Measurements from ENCODE around the gene SERPINB12. TPM values are rescaled to one million over a fixed set of nuclear protein-coding genes. Genes with fewer than 3 reads are reported as not detected.
A peak's percentile ranks its signal among the peaks of the same experiment; 100 is the strongest.

Gene SERPINB12
- total RNA-seq, 1 experiment from 2014 or later, result not detected

GRCh38 chr18:63534615-63535014, 7.6 kb upstream of the SERPINB12 start:
- in situ Hi-C loops (cut with HindIII; ENCODE audit: low pct_unique_long_range_greater_than_20kb, low sequenced_read_pairs), result no loop called here
- DNase-seq (ENCODE audit: low read depth, low spot score), result no peak

DNA sequence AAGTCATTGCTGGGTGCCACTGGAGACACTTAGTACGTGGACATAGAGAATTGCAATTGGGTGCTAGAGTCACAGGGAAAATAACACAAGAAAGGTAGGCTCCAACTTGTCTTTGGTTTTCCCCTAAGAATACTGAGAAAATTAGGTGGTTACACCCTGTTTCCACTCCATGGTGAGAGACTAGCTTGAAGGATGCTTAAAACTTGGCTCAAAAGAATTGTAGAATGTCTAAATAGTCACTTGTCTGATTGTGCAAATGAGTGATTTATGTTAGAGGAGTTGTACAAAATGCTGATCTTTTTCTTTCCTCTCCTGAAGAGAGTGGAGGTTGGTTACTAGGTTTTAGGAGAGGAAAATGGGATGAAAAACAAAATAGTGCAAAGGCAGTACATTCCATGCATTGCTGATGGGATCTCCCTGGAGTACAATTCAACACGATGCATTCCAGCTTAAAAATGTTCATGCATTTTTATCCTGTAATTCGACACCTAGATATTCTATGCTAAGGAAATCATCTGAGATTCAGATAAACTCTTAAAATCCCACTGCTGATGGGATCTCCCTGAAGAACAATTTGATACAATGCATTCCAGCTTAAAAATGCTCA, 2.2 kb upstream of the SERPINB12 start:
- in situ Hi-C loops (cut with HindIII; ENCODE audit: low pct_unique_long_range_greater_than_20kb, low sequenced_read_pairs), result no loop called here

GRCh38 chr18:63544017-63544416, 1.8 kb downstream of the SERPINB12 start:
- DNase-seq (ENCODE audit: low read depth, low spot score), result no peak
- in situ Hi-C loops (cut with HindIII; ENCODE audit: low pct_unique_long_range_greater_than_20kb, low sequenced_read_pairs), result no loop called here

More for the DNA sequence above, 2.2 kb upstream of the SERPINB12 start:
- no peak for DNase-seq (ENCODE audit: low read depth, low spot score)

DNA sequence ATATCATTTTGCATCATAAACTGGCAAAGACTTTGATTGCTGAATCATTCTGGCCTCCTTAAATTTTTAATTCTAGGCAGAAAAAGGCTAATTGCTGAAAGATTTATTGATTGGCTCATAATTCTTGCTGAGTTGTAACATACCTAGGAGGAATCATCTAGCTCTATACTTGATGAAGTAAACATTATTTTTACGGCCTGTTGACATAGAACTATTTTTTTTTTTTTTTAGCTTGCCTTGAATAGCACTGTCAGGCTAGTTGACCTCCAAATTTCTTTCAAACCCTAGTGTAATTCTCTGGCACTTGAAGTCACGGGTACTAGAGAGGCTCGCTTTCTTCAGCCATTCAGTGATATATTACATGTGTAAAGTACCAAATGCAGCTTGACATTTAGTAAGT, 2.8 kb downstream of the SERPINB12 start:
- no peak for DNase-seq (ENCODE audit: low read depth, low spot score)
- in situ Hi-C loops (cut with HindIII; ENCODE audit: low pct_unique_long_range_greater_than_20kb, low sequenced_read_pairs), result no loop called here

DNA sequence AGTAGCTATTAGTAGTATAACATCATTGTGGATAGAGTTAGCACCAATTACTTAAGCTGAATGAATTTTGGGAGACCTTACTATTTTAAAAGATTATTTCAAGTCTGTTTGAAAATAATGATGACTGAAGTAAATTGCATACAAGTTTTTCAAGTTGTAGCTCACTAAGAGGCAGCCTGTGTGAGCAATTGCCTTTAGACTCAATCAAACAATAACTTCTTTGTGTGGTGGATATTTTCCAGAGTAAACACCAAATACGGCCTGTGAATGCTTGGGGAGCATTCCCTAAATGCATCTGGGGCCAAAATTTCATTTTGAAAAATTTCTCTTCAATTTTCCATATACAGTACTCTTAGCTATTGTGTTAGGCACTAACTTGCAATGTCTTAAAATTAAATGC, 7.9 kb downstream of the SERPINB12 start:
- peak; percentile 13 for DNase-seq (ENCODE audit: low read depth, low spot score)
- in situ Hi-C loops (cut with HindIII; ENCODE audit: low pct_unique_long_range_greater_than_20kb, low sequenced_read_pairs), result no loop called here

- in situ Hi-C loops (cut with HindIII; ENCODE audit: low pct_unique_long_range_greater_than_20kb, low sequenced_read_pairs), result no loop called here
- DNase-seq (ENCODE audit: low read depth, low spot score), result no peak
Observed at GRCh38 chr18:63551769-63552168, 9.6 kb downstream of the SERPINB12 start.

DNA sequence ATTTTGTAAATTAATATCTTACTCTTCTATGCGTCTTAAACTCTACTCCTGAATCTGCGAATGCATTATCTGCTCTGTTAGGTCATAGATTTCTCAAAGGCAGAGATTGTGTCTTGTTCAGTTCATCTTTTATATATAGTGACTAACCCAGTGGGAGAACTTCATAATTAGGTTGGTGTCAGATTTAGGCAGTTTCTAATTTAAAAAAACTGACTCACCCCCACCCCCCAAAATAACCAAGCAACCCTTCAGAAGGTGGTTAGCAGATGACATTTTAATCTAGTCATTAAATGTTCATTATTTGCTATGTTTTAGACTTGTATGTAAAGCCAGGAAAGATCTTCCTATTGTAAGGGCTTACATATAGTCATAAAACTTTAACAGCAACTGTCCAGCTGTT, 10.4 kb downstream of the SERPINB12 start:
- in situ Hi-C loops (cut with HindIII; ENCODE audit: low pct_unique_long_range_greater_than_20kb, low sequenced_read_pairs), result no loop called here
- no peak for DNase-seq (ENCODE audit: low read depth, low spot score)

GRCh38 chr18:63553081-63553480, 10.9 kb downstream of the SERPINB12 start:
- DNase-seq (ENCODE audit: low read depth, low spot score), result peak; percentile 38
- in situ Hi-C loops (cut with HindIII; ENCODE audit: low pct_unique_long_range_greater_than_20kb, low sequenced_read_pairs), result no loop called here

DNA sequence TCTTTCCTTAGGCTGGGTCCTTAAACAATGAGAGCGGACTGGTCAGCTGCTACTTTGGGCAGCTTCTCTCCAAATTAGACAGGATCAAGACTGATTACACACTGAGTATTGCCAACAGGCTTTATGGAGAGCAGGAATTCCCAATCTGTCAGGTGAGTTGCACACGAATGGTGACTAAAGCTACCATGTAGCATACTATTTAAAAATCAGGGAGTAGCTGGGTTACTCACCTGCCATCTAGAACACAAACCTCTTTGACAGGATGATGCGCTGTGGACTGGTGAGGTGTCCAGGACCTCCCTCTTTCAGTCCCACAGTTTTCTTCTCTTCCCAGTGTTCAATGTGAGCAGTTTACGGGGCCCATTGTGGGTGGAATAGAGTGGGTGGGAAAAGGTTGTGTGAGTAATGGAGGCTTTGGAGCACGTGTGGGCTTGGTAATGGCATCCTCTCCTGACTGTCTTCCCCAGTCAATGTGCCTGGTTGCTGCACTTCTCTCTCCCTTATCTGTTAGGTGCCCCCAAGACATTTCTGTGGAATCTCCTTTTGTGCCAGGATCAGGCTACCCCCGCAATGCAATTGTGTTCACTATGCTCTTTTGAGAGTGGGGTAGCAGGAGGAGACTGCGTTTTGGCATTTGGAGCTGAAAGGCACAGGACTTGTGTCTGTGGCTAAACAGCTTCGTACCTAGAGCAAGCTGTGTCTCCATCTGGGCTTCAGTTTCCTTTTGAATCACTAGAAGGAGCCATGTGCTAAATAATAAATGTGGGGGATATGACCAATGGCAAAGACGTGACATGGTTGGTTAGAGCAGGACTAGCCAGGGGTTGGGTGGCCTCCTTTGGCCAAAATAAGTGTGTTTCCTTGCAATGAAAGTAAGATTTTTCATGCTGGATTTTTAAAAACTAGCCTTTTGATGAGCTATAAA, 17.7 kb downstream of the SERPINB12 start:
- no peak for DNase-seq (ENCODE audit: low read depth, low spot score)
- in situ Hi-C loops (cut with HindIII; ENCODE audit: low pct_unique_long_range_greater_than_20kb, low sequenced_read_pairs), result no loop called here

GRCh38 chr18:63562284-63562683, 20.1 kb downstream of the SERPINB12 start:
- in situ Hi-C loops (cut with HindIII; ENCODE audit: low pct_unique_long_range_greater_than_20kb, low sequenced_read_pairs), result no loop called here
- no peak for DNase-seq (ENCODE audit: low read depth, low spot score)

DNA sequence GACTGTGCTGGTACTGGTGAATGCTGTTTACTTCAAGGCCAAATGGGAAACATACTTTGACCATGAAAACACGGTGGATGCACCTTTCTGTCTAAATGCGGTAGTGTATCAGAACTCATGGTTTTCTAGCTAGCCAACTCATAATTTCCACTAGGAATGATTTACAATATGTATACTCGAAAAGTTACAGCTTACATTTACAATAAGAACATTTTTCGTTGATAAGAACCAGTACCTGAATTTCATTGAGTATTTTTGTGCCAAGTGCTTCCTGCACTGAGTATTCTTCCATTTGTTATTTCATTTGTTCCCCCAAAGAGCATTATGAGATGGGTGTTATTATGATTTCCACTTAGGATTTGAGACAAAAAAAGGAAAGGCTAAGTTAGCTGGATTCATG, 21.9 kb downstream of the SERPINB12 start:
- in situ Hi-C loops (cut with HindIII; ENCODE audit: low pct_unique_long_range_greater_than_20kb, low sequenced_read_pairs), result no loop called here
- DNase-seq (ENCODE audit: low read depth, low spot score), result no peak

DNA sequence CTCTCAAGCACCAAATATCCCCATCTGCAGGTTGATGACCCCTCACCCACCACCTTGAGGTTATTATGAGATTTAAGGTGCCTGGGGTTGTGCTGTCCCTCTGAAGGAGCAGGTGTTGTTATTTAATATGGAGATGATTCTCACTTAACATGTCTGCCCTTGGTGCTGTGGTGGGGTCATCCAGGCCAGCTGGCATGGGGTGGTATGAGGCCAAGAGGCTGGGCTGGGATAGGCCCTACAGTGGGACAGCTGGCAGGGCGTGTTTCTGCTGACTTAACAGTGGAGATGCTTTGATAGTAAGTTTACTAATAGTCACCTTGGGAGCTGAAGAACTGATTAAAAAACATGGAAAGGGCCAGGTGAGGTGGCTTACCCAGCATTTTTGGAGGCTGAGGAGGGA, 22.4 kb downstream of the SERPINB12 start:
- in situ Hi-C loops (cut with HindIII; ENCODE audit: low pct_unique_long_range_greater_than_20kb, low sequenced_read_pairs), result no loop called here
- DNase-seq (ENCODE audit: low read depth, low spot score), result no peak

DNA sequence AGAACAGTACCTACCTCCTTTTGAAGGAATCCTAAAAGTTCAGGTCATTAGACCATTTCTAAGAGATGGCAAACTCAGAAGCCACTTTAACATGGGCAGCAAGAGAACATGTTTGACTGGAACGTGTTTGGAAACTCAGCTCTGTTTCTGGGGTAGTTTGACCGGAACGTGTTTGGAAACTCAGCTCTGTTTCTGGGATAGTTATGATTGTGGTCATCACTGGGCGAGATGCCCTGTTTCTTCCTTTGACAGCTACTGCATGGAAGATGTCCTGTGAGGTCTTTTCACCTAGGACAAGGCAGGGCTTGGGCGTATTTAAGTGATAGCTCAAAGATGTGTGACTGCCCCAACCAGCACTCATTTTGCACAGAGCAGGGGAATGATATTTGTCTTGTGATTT, 25.1 kb downstream of the SERPINB12 start:
- DNase-seq (ENCODE audit: low read depth, low spot score), result no peak

GRCh38 chr18:63567825-63568224, 25.7 kb downstream of the SERPINB12 start:
- in situ Hi-C loops (cut with HindIII; ENCODE audit: low pct_unique_long_range_greater_than_20kb, low sequenced_read_pairs), result no loop called here

More for the DNA sequence above, 25.1 kb downstream of the SERPINB12 start:
- in situ Hi-C loops (cut with HindIII; ENCODE audit: low pct_unique_long_range_greater_than_20kb, low sequenced_read_pairs), result no loop called here

GRCh38 chr18:63570721-63571120, 28.6 kb downstream of the SERPINB12 start:
- in situ Hi-C loops (cut with HindIII; ENCODE audit: low pct_unique_long_range_greater_than_20kb, low sequenced_read_pairs), result no loop called here
- DNase-seq (ENCODE audit: low read depth, low spot score), result no peak

More at GRCh38 chr18:63567825-63568224, 25.7 kb downstream of the SERPINB12 start:
- no peak for DNase-seq (ENCODE audit: low read depth, low spot score)

GRCh38 chr18:63575681-63576080, 33.5 kb downstream of the SERPINB12 start:
- in situ Hi-C loops (cut with HindIII; ENCODE audit: low pct_unique_long_range_greater_than_20kb, low sequenced_read_pairs), result no loop called here

GRCh38 chr18:63578357-63578958, 36.3 kb downstream of the SERPINB12 start:
- peak; percentile 60 for DNase-seq (ENCODE audit: low read depth, low spot score)
- in situ Hi-C loops (cut with HindIII; ENCODE audit: low pct_unique_long_range_greater_than_20kb, low sequenced_read_pairs), result no loop called here

More at GRCh38 chr18:63575681-63576080, 33.5 kb downstream of the SERPINB12 start:
- DNase-seq (ENCODE audit: low read depth, low spot score), result no peak

DNA sequence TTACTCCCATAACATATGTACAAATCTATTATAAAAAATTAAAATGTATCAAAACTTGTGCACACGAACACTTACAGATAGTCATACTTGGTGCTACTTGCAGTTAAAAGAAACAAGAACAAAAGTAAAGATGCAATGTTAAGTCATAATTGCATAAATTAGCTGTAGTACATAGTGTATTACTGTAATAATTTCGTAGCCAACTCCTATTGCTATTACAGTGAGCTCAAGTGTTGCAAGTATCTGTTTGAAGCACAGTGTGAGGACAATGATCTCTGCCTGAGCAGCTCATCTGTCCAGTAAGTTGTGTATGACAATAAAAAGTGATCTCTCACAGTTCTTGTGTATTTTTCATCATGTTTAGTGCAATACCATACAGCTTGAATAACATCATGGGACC, 37.4 kb downstream of the SERPINB12 start:
- no peak for DNase-seq (ENCODE audit: low read depth, low spot score)
- in situ Hi-C loops (cut with HindIII; ENCODE audit: low pct_unique_long_range_greater_than_20kb, low sequenced_read_pairs), result no loop called here

Data from SK-MEL-5 (cell line).